Heart right ventricle (tissue), 16 donors: ENCODE results near the gene OR7G2. TPM values are rescaled to one million over a fixed set of nuclear protein-coding genes. Genes with fewer than 3 reads are reported as not detected.

Experiments used
- ATAC-seq, 8 donors: fragments of 200-7000 bp; cut with Tn5 transposase; one replicate each; pipeline ENCODE4 v1.9.1; 2020; ENCODE audit warnings: mild to moderate bottlenecking in 8 of 8, moderate library complexity in 8 of 8, moderate number of reproducible peaks in 1 of 8
- DNase-seq, 2 donors: peaks; one replicate each; pipeline ENCODE4 v3.0.0-alpha.2; 2020
- H3K27ac ChIP-seq, 10 donors: fragments of 200-600 bp; sonication (generic) in 2 of 10; one replicate each; pipeline versions ENCODE4 v1.5.0 to v1.8.0; 2020 to 2022; ENCODE audit warnings: mild to moderate bottlenecking in 3 of 10
- H3K27me3 ChIP-seq, 7 donors: fragments of 200-600 bp; one replicate each; pipeline ENCODE4 v1.8.0; 2021 to 2022; ENCODE audit warnings: mild to moderate bottlenecking in 2 of 7
- H3K36me3 ChIP-seq, 9 donors: fragments of 200-600 bp; sonication (generic) in 1 of 9; one replicate each; pipeline versions ENCODE4 v1.5.0 to v1.8.0; 2020 to 2022; ENCODE audit warnings: mild to moderate bottlenecking in 2 of 9
- H3K4me1 ChIP-seq, 9 donors: fragments of 200-600 bp; sonication (generic) in 1 of 9; one replicate each; pipeline versions ENCODE4 v1.5.0 to v1.8.0; 2020 to 2022; ENCODE audit warnings: mild to moderate bottlenecking in 4 of 9
- H3K4me3 ChIP-seq, 10 donors: fragments of 200-600 bp; sonication (generic) in 2 of 10; one replicate each; pipeline versions ENCODE4 v1.5.0 to v1.8.0; 2020 to 2022; ENCODE audit warnings: mild to moderate bottlenecking in 7 of 10, moderate library complexity in 2 of 10
- H3K9me3 ChIP-seq, 11 donors: fragments of 200-600 bp in 10 of 11; sonication (generic) in 2 of 11; one replicate each; pipeline versions ENCODE4 v1.5.0 to v1.8.0; 2013 to 2022; ENCODE audit warnings: mild to moderate bottlenecking in 2 of 11, control low read depth in 1 of 11, moderate library complexity in 1 of 11
- WGBS, 2 donors: extraction: QIAGEN DNeasy Blood & Tissue Kit; methylation state at CpG; one replicate each; pipeline ENCODE4 v1.1.7; 2013; ENCODE audit warnings: inconsistent platforms in 1 of 2; 5-methylcytosine and 5-hydroxymethylcytosine counted together
- intact Hi-C, 10 donors: fragments of 100-400 bp; cut with DNase I; formaldehyde crosslinking; loops; one replicate each; pipeline versions ENCODE4 v1.11.1 to v1.14.2; 2022
- polyA plus RNA-seq, 2 donors: library from polyadenylated mRNA; stranded (reverse); fragments of 200-250 nt; gene quantifications; one replicate each; pipeline ENCODE4 v1.2.3, GENCODE V29; 2013
- total RNA-seq, 10 donors: library from RNA; stranded (reverse); fragmentation: NEBNext Ultra II Directional in 3 of 10; extraction: Animal tissue kit (Norgen Biotek cat#: 25700) in 3 of 10; gene quantifications; one replicate each; pipeline versions ENCODE4 v1.2.1 to v1.2.4, GENCODE V29; 2021 to 2023
- TF ChIP-seq, protein P1 (sequence below), 9 donors: fragments of 200-600 bp; sonication (generic) in 2 of 9; IDR thresholded peaks; one replicate each; pipeline versions ENCODE4 v1.5.0 to v1.8.0; 2021 to 2022; ENCODE audit warnings: antibody characterized with exemption in 9 of 9, mild to moderate bottlenecking in 5 of 9, moderate library complexity in 1 of 9
- donor health status: Arrhythmogenic right ventricular cardiomyopathy.
- donor health status: ischemic (EF 13 %, LVEDD 7.1; RV severe dilation, severe dysfunction).
- donor health status: healthy with polysubstance abuse.
- donor health status: DM: no; HTN: yes; CAD: no.
- donor health status: DM: no; HTN: no; CAD: no.
- donor health status: ischemic (EF 25% LVEDD 6.9; RV normal size, moderate dysfunction).
- donor health status: ischemic (EF 25% LVEDD 5.7; RV mildly dilated, moderate dysfunction).
- donor health status: healthy.
- donor health status: DM: yes; HTN: yes; CAD: no.
- donor health status: Ischemic cardiomyopathy.
- donor health status: ischemic (EF 35%, LVEDD 5.7; RV mildly dilated, moderate dysfunction).
- donor health status: nonischemic (EF 11% LVEDD 7.7; RV severe dilation, severe dysfunction).
- donor health status: DM: yes; HTN: yes; CAD: no.
- donor health status: PGD.
- donor health status: ischemic (EF 29% LVEDD 5.4; RV normal size, mild dysfunction).
- donor health status: nonischemic (EF 23%, LVEDD 6.1; RV moderate dilation, normal function).

Gene OR7G2
- total and polyA plus RNA-seq, 12 donors: not detected

DNA sequence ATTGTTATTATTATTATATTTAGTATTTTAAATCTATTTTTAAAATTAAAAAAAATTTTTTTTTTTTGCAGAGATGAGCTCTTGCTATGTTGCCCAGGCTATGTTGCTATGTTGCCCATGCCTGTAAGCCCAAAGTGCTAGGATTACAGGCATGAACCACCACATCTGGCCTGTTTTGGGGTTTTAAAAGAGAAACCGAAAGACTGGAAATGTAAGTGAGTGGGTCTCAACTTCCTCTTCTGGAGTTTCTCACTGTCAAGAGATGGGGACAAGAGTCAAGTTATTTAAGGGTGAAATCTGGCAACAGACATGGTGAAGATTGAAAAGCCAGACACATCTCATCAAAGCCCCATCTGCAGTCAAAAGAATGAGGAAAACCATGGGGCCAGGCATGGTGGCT lies 23.7 kb upstream of the OR7G2 start:
- Histone ChIP-seq H3K36me3 (no peaks in the 10 kb centered on the region), H3K27ac (no peak overlapping the region), H3K4me1 (no peaks in the 10 kb centered on the region), H3K9me3 (no peaks in the 10 kb centered on the region), H3K4me3 (no peak overlapping the region), H3K27me3 (peaks cover 0 to 54% (median 19%) of the 10 kb centered on the region in 7 donors)
- DNase-seq (no peak), ATAC-seq (no peak)
- 41 to 44% methylated on average over 1 of the region's 1 CpG for WGBS, 2 donors
- TF ChIP-seq, protein P1, sequence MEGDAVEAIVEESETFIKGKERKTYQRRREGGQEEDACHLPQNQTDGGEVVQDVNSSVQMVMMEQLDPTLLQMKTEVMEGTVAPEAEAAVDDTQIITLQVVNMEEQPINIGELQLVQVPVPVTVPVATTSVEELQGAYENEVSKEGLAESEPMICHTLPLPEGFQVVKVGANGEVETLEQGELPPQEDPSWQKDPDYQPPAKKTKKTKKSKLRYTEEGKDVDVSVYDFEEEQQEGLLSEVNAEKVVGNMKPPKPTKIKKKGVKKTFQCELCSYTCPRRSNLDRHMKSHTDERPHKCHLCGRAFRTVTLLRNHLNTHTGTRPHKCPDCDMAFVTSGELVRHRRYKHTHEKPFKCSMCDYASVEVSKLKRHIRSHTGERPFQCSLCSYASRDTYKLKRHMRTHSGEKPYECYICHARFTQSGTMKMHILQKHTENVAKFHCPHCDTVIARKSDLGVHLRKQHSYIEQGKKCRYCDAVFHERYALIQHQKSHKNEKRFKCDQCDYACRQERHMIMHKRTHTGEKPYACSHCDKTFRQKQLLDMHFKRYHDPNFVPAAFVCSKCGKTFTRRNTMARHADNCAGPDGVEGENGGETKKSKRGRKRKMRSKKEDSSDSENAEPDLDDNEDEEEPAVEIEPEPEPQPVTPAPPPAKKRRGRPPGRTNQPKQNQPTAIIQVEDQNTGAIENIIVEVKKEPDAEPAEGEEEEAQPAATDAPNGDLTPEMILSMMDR (IDR thresholded peaks at IDR 0.05): no peak
- intact Hi-C loops: loop anchor here in 5 of 10 donors (5.0 to 10.0 kb wide), 5 partner anchors 74 to 886 kb away; partner anchors contain the start of gene ZNF266 (in 1 of the 5)

DNA sequence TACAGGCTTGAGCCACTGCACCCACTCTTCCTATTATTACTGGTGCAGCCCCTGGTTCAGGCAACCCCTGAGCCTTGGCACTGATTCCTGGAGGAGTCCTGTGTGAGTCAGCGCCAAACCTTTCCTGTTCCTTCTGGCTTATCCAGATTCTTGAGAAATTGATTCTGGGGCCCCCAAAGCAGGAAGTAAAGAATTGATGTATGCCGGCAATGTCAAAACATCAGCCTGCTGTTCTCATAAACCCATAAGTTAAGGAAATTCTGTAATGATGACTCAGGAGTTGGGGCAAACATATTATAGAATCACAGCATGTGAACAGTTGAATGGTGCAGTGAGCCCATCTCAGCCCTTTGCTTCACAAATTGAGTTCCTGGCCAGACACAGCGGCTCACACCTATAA lies 20.9 kb upstream of the OR7G2 start:
- no peak overlapping the region for H3K27ac ChIP-seq
- DNase-seq: no peak
- H3K9me3 ChIP-seq: no peaks in the 10 kb centered on the region
- no peaks in the 10 kb centered on the region for H3K4me1 ChIP-seq
- no peak overlapping the region for H3K4me3 ChIP-seq
- no peak for ATAC-seq
- H3K36me3 ChIP-seq: no peaks in the 10 kb centered on the region
- TF ChIP-seq, protein P1 (IDR thresholded peaks at IDR 0.05): no peak
- H3K27me3 ChIP-seq: peaks cover 0 to 52% (median 26%) of the 10 kb centered on the region in 7 donors
- intact Hi-C loops: no loop called here
- 55 to 67% methylated on average over 3 of the region's 3 CpGs for WGBS, 2 donors

DNA sequence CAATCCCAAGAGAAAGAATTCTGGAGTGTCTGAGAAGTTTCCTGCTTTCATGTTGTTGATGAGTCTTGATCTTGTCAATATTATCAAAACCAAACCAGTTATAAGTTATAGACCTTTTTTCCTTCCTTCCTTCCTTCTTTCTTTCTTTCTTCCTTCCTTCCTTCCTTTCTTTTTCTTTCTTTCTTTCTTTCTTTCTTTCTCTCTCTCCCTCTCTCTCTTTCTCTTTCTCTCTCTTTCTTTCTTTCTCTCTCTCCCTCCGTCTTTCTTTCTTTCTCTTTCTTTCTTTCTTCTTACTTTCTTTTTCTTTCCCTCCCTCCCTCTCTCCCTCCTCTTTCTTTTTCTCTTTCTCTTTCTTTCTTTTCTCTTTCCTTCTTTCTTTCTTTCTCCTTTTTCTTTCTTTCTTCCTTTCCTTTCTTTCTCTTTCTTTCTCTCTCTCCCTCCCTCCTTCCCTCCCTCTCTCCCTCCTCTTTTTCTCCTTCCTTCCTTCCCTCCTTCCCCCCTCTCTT lies 19.7 kb upstream of the OR7G2 start, which contains the start of gene OR7G3:
Gene OR7G3, minus strand, starts transcription at position 51 of the 506 bp plus-strand sequence. Its CDS starts 0 bp downstream, at position 51.
- Histone ChIP-seq H3K36me3 (no peaks in the 10 kb centered on the region), H3K27ac (no peak within 1 kb of the TSS), H3K4me3 (no peak within 1 kb of the TSS), H3K9me3 (no peaks in the 10 kb centered on the region), H3K4me1 (no peaks in the 10 kb centered on the region), H3K27me3 (peaks cover 0 to 47% (median 26%) of the 10 kb centered on the region in 7 donors)
- TF ChIP-seq, protein P1 (IDR thresholded peaks at IDR 0.05): no peak
- ATAC-seq (no peak), DNase-seq (no peak)
- intact Hi-C loops: no loop called here
- 67 to 73% methylated on average over 1 of the region's 1 CpG for WGBS, 2 donors

DNA sequence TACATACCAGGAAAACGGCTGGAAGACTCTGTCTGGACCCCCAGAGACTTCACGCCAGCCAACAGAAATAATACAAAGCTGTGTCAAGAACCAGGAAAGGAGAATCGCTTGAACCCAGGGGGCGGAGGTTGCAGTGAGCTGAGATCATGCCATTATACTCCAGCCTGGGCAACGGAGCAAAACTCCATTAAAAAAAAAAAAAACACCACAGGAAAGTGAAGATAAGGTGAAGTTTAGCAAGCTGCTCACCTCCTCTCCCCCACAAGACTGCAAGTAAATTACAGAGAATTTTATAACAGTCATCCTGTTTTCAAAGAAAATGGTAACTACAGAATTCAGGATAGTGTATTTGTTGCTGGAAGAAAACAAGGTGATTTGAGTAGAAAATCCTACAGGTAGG lies 9.3 kb upstream of the OR7G2 start:
- 42 to 52% methylated on average over 5 of the region's 5 CpGs for WGBS, 2 donors
- ATAC-seq: no peak
- H3K27me3 ChIP-seq: peaks cover 0 to 25% (median 10%) of the 10 kb centered on the region in 7 donors

More for the DNA sequence above, 9.3 kb upstream of the OR7G2 start:
- no peaks in the 10 kb centered on the region for H3K36me3 ChIP-seq
- peaks cover 0 to 4% (median 0%) of the 10 kb centered on the region in 11 donors for H3K9me3 ChIP-seq
- H3K4me3 ChIP-seq: no peak overlapping the region
- TF ChIP-seq, protein P1 (IDR thresholded peaks at IDR 0.05): no peak
- no peaks in the 10 kb centered on the region for H3K4me1 ChIP-seq
- no peak for DNase-seq
- H3K27ac ChIP-seq: no peak overlapping the region
- intact Hi-C loops: no loop called here
